ENCODE results near the gene SEC62.

SEC62 gene

DNA sequence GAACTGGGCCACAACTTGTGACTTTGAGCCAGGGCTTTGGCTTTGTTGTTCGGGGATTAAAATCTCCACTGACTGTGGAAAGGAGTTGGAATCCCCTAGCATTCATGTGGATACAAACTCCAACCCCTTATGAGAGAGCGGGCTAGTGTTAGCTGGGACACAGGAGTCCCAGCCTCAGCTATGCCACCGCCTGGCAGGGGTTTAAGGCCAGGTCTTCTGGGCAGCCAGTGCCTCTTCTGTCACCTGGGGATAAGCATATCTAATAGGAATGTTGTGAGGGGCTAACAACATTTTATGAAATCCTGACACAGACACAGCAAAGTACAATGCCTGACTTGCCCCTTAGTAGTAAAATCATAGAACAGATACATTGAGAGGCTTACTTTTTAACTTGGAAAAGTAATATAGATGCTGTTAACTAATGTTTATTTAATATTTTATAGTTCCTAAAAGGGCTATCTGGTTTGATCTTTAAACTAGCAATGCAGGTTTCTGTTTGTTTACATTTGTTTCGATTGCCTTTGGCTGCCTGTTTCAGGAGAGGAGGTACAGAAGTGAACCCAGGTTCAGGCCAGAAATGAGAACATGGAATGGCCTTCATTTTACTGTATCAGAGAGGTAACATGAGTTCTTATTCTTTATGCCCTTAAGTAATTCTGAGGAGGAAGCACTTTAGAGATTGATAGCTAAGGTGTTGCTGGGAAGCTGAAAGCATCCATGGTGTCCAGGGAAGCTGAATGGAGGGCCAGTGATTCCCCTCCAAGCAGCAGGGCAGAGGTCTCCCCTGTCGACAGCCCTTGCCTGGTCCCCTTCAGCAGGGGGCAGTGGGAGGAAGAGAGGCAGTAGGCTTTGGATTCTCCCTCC, 79.9 kb downstream of the SEC62 start:
- in situ Hi-C loops (cut with MboI; ENCODE audit: low sequenced_read_pairs, unreplicated experiment) = loop anchor here (25.0 kb wide), 1 partner anchor 766 kb away; no protein-coding TSS in a partner anchor
- TF ChIP-seq, protein P1, sequence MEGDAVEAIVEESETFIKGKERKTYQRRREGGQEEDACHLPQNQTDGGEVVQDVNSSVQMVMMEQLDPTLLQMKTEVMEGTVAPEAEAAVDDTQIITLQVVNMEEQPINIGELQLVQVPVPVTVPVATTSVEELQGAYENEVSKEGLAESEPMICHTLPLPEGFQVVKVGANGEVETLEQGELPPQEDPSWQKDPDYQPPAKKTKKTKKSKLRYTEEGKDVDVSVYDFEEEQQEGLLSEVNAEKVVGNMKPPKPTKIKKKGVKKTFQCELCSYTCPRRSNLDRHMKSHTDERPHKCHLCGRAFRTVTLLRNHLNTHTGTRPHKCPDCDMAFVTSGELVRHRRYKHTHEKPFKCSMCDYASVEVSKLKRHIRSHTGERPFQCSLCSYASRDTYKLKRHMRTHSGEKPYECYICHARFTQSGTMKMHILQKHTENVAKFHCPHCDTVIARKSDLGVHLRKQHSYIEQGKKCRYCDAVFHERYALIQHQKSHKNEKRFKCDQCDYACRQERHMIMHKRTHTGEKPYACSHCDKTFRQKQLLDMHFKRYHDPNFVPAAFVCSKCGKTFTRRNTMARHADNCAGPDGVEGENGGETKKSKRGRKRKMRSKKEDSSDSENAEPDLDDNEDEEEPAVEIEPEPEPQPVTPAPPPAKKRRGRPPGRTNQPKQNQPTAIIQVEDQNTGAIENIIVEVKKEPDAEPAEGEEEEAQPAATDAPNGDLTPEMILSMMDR (IDR thresholded peaks at IDR 0.05; ENCODE audit: borderline replicate concordance, control extremely low read depth, extremely low read depth, insufficient read depth, missing control alignments) = no peak
- no peak for DNase-seq (ENCODE audit: low spot score)

DNA sequence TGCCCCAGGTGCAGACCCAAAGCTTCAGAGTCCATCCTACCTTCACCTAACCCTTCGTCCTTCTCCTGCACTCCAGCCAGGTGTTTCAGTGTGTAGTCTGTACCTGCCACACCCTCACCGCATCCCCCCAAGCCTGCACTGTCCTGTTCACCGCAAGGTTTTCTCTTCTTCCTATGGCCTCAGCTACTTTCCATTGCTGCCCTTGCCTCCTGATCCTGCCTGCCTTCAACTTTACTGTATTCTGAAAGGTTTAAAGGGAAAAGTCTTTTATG, 80.5 kb downstream of the SEC62 start:
- in situ Hi-C loops (cut with MboI; ENCODE audit: low sequenced_read_pairs, unreplicated experiment) = loop anchor here (25.0 kb wide), 1 partner anchor 765 kb away; no protein-coding TSS in a partner anchor

More for the DNA sequence above, 80.5 kb downstream of the SEC62 start:
- TF ChIP-seq, protein P1 (IDR thresholded peaks at IDR 0.05; ENCODE audit: borderline replicate concordance, control extremely low read depth, extremely low read depth, insufficient read depth, missing control alignments) = no peak
- no peak for DNase-seq (ENCODE audit: low spot score)
